Tibial nerve (tissue), 4 donors: ENCODE results near the gene ANO9. TPM values are rescaled to one million over a fixed set of nuclear protein-coding genes. Genes with fewer than 3 reads are reported as not detected.
"Not testable (repeated sequence)": the region's sequence is repeated elsewhere in the genome, so short reads cannot be mapped to it uniquely, and the experiment has no call there.

ENCODE experiments used
- DNase-seq, 2 donors: peaks; one replicate each; pipeline ENCODE4 v3.0.0-alpha.2; 2019; ENCODE audit warnings: low spot score in 2 of 2
- H3K27ac ChIP-seq, 4 donors: fragments of 200-600 bp; sonication (generic) in 3 of 4; one replicate each; pipeline ENCODE4 v1.5.1; 2017 to 2019; ENCODE audit warnings: mild to moderate bottlenecking in 1 of 4
- H3K27me3 ChIP-seq, 2 donors: fragments of 200-600 bp; sonication (generic) in 1 of 2; one replicate each; pipeline versions ENCODE4 v1.5.1 to v1.6.0; 2017 to 2019
- H3K36me3 ChIP-seq, 3 donors: fragments of 200-600 bp; sonication (generic); one replicate each; pipeline ENCODE4 v1.5.1; 2018 to 2019
- H3K4me1 ChIP-seq, 4 donors: fragments of 200-600 bp; sonication (generic) in 3 of 4; one replicate each; pipeline ENCODE4 v1.5.1; 2017 to 2019
- H3K4me3 ChIP-seq, 4 donors: fragments of 200-600 bp; sonication (generic) in 3 of 4; one replicate each; pipeline ENCODE4 v1.5.1; 2017 to 2019; ENCODE audit warnings: mild to moderate bottlenecking in 1 of 4, moderate library complexity in 1 of 4
- H3K9me3 ChIP-seq, 4 donors: fragments of 200-600 bp; sonication (generic) in 3 of 4; one replicate each; pipeline ENCODE4 v1.5.1; 2017 to 2019
- CTCF ChIP-seq, 5 experiments: fragments of 200-600 bp in 3 of 5; fragments of 450-650 bp in 2 of 5; sonication (generic) in 3 of 5; IDR thresholded peaks; one replicate each; pipeline ENCODE4 v1.5.1; 2016 to 2019; ENCODE audit warnings: antibody characterized with exemption in 5 of 5, mild to moderate bottlenecking in 3 of 5, moderate library complexity in 2 of 5
- EP300 ChIP-seq, 2 donors: sonication (generic); formaldehyde crosslinking; IDR thresholded peaks; one replicate each; pipeline ENCODE4 v1.6.1; 2017; ENCODE audit warnings: antibody characterized with exemption in 2 of 2, mild to moderate bottlenecking in 1 of 2
- POLR2A ChIP-seq, 2 donors: fragments of 450-650 bp; IDR thresholded peaks; one replicate each; pipeline ENCODE4 v1.6.1; 2017; ENCODE audit warnings: antibody characterized with exemption in 2 of 2, mild to moderate bottlenecking in 2 of 2, moderate library complexity in 2 of 2
- WGBS, 2 donors: methylation state at CpG; one replicate each; pipeline ENCODE4 v1.1.5; 2018; 5-methylcytosine and 5-hydroxymethylcytosine counted together
- total RNA-seq, 4 donors: library from RNA; depleted of rRNA; stranded (reverse); fragments of >200 nt; gene quantifications; one replicate each; pipeline ENCODE4 v1.1.0, GENCODE V29; 2016

ANO9 gene
- total RNA-seq, 4 donors from 2014 or later: 0.78 to 0.90 (median 0.87) TPM; not detected in 1

GRCh38 chr11:429391-429790 lies 12.4 kb downstream of the ANO9 start:
- TF ChIP-seq CTCF (IDR thresholded peaks at IDR 0.05): no peak
- TF ChIP-seq POLR2A (IDR thresholded peaks at IDR 0.05): no peak
- TF ChIP-seq EP300 (IDR thresholded peaks at IDR 0.05): no peak
- no peak for DNase-seq
- Histone ChIP-seq H3K27me3 (peaks cover 0 to 29% of the 10 kb centered on the region in 2 donors), H3K4me3 (no peak overlapping the region), H3K9me3 (peaks cover 0 to 8% (median 0%) of the 10 kb centered on the region in 4 donors), H3K27ac (no peak overlapping the region), H3K36me3 (no peaks in the 10 kb centered on the region), H3K4me1 (no peaks in the 10 kb centered on the region)
- 83 to 87% methylated on average over 26 to 27 of the region's 27 CpGs for WGBS, 2 donors

GRCh38 chr11:428295-428694 lies 13.5 kb downstream of the ANO9 start:
- H3K4me3 ChIP-seq: no peak overlapping the region
- peaks cover 0 to 39% of the 10 kb centered on the region in 2 donors for H3K27me3 ChIP-seq
- H3K9me3 ChIP-seq: peaks cover 0 to 8% (median 0%) of the 10 kb centered on the region in 4 donors
- WGBS, 2 donors: 88 to 90% methylated on average over 13 to 15 of the region's 24 CpGs
- H3K36me3 ChIP-seq: no peaks in the 10 kb centered on the region
- H3K4me1 ChIP-seq: no peaks in the 10 kb centered on the region
- no peak for TF ChIP-seq POLR2A (IDR thresholded peaks at IDR 0.05)
- no peak for TF ChIP-seq EP300 (IDR thresholded peaks at IDR 0.05)
- no peak overlapping the region for H3K27ac ChIP-seq
- DNase-seq: no peak

- peaks cover 0 to 8% (median 0%) of the 10 kb centered on the region in 4 donors for H3K9me3 ChIP-seq
- TF ChIP-seq CTCF (IDR thresholded peaks at IDR 0.05): no peak
- no peak for TF ChIP-seq POLR2A (IDR thresholded peaks at IDR 0.05)
- no peak for TF ChIP-seq EP300 (IDR thresholded peaks at IDR 0.05)
- H3K4me3 ChIP-seq: no peak overlapping the region
- no peaks in the 10 kb centered on the region for H3K36me3 ChIP-seq
- DNase-seq: no peak
- no peak overlapping the region for H3K27ac ChIP-seq
- no peaks in the 10 kb centered on the region for H3K4me1 ChIP-seq
- WGBS, 2 donors: 86 to 87% methylated on average over 5 to 8 of the region's 8 CpGs
- H3K27me3 ChIP-seq: peaks cover 0 to 42% of the 10 kb centered on the region in 2 donors
Measured at GRCh38 chr11:426851-427250, 15.0 kb downstream of the ANO9 start.

- 66 to 68% methylated on average over 4 of the region's 4 CpGs for WGBS, 2 donors
- no peak for DNase-seq
- no peak overlapping the region for H3K4me3 ChIP-seq
- H3K27ac ChIP-seq: no peak overlapping the region
- H3K4me1 ChIP-seq: no peaks in the 10 kb centered on the region
- H3K36me3 ChIP-seq: no peaks in the 10 kb centered on the region
- peaks cover 0 to 49% of the 10 kb centered on the region in 2 donors for H3K27me3 ChIP-seq
- no peak for TF ChIP-seq EP300 (IDR thresholded peaks at IDR 0.05)
- TF ChIP-seq CTCF (IDR thresholded peaks at IDR 0.05): no peak
- TF ChIP-seq POLR2A (IDR thresholded peaks at IDR 0.05): no peak
- peaks cover 0 to 8% (median 0%) of the 10 kb centered on the region in 4 donors for H3K9me3 ChIP-seq
Measured at GRCh38 chr11:425301-425700, 16.5 kb downstream of the ANO9 start.

- DNase-seq, H3K27ac ChIP-seq, H3K36me3 ChIP-seq, H3K4me3 ChIP-seq, H3K4me1 ChIP-seq, H3K9me3 ChIP-seq: not testable (repeated sequence)
- 35 to 61% methylated on average over 33 to 39 of the region's 45 CpGs for WGBS, 2 donors
- H3K27me3 ChIP-seq: peaks cover 0 to 55% of the 10 kb centered on the region in 2 donors
Measured at GRCh38 chr11:424766-425165, 17.0 kb downstream of the ANO9 start.

GRCh38 chr11:424232-424631 lies 17.6 kb downstream of the ANO9 start:
- no peak for DNase-seq
- no peak for TF ChIP-seq POLR2A (IDR thresholded peaks at IDR 0.05)
- no peak for TF ChIP-seq EP300 (IDR thresholded peaks at IDR 0.05)
- TF ChIP-seq CTCF (IDR thresholded peaks at IDR 0.05): no peak

More at GRCh38 chr11:424232-424631, 17.6 kb downstream of the ANO9 start:
- 83 to 90% methylated on average over 4 of the region's 4 CpGs for WGBS, 2 donors
- H3K9me3 ChIP-seq: peaks cover 0 to 8% (median 0%) of the 10 kb centered on the region in 4 donors
- H3K4me1 ChIP-seq: no peaks in the 10 kb centered on the region
- H3K36me3 ChIP-seq: no peaks in the 10 kb centered on the region
- peaks cover 0 to 60% of the 10 kb centered on the region in 2 donors for H3K27me3 ChIP-seq
- H3K4me3 ChIP-seq: no peak overlapping the region
- no peak overlapping the region for H3K27ac ChIP-seq
